Parathyroid adenoma (tissue), 2 donors: Measurements from ENCODE around the gene TNFRSF21.

Source experiments
- H2AFZ ChIP-seq: fragments of 300-600 bp; sonication (generic); one replicate; pipeline ENCODE4 v1.7.0; 2017; ENCODE audit warnings: antibody characterized with exemption, mild to moderate bottlenecking
- H3K27ac ChIP-seq: fragments of 300-600 bp; sonication (generic); one replicate; pipeline ENCODE4 v1.7.0; 2017
- H3K27me3 ChIP-seq: fragments of 300-600 bp; sonication (generic); one replicate; pipeline ENCODE4 v1.7.0; 2017; ENCODE audit warnings: low read length; ENCODE audit not compliant: control insufficient read depth, insufficient read depth
- H3K36me3 ChIP-seq: fragments of 300-600 bp; sonication (generic); one replicate; pipeline ENCODE4 v1.7.0; 2017; ENCODE audit warnings: low read length; ENCODE audit not compliant: control insufficient read depth, insufficient read depth
- H3K4me1 ChIP-seq: fragments of 300-600 bp; sonication (generic); one replicate; pipeline ENCODE4 v1.7.0; 2017; ENCODE audit warnings: control low read depth
- H3K4me2 ChIP-seq: fragments of 300-600 bp; sonication (generic); one replicate; pipeline ENCODE4 v1.7.0; 2017; ENCODE audit warnings: low read length
- H3K4me3 ChIP-seq: fragments of 300-600 bp; sonication (generic); one replicate; pipeline ENCODE4 v1.7.0; 2017; ENCODE audit warnings: low read depth, low read length
- H3K79me2 ChIP-seq: fragments of 300-600 bp; sonication (generic); one replicate; pipeline ENCODE4 v1.7.0; 2017; ENCODE audit warnings: control low read depth
- H3K9ac ChIP-seq: fragments of 300-600 bp; sonication (generic); one replicate; pipeline ENCODE4 v1.7.0; 2017; ENCODE audit warnings: mild to moderate bottlenecking
- H3K9me3 ChIP-seq: fragments of 300-600 bp; sonication (generic); one replicate; pipeline ENCODE4 v1.7.0; 2017; ENCODE audit warnings: low read length; ENCODE audit not compliant: control insufficient read depth
- TF ChIP-seq, protein P1 (sequence below): fragments of 300-600 bp; sonication (generic); IDR thresholded peaks from one replicate; pipeline ENCODE4 v1.7.0; 2017; ENCODE audit warnings: antibody characterized with exemption, mild to moderate bottlenecking
- donor health status: primary hyperparathyroidism.

Gene TNFRSF21, protein sequence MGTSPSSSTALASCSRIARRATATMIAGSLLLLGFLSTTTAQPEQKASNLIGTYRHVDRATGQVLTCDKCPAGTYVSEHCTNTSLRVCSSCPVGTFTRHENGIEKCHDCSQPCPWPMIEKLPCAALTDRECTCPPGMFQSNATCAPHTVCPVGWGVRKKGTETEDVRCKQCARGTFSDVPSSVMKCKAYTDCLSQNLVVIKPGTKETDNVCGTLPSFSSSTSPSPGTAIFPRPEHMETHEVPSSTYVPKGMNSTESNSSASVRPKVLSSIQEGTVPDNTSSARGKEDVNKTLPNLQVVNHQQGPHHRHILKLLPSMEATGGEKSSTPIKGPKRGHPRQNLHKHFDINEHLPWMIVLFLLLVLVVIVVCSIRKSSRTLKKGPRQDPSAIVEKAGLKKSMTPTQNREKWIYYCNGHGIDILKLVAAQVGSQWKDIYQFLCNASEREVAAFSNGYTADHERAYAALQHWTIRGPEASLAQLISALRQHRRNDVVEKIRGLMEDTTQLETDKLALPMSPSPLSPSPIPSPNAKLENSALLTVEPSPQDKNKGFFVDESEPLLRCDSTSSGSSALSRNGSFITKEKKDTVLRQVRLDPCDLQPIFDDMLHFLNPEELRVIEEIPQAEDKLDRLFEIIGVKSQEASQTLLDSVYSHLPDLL

DNA sequence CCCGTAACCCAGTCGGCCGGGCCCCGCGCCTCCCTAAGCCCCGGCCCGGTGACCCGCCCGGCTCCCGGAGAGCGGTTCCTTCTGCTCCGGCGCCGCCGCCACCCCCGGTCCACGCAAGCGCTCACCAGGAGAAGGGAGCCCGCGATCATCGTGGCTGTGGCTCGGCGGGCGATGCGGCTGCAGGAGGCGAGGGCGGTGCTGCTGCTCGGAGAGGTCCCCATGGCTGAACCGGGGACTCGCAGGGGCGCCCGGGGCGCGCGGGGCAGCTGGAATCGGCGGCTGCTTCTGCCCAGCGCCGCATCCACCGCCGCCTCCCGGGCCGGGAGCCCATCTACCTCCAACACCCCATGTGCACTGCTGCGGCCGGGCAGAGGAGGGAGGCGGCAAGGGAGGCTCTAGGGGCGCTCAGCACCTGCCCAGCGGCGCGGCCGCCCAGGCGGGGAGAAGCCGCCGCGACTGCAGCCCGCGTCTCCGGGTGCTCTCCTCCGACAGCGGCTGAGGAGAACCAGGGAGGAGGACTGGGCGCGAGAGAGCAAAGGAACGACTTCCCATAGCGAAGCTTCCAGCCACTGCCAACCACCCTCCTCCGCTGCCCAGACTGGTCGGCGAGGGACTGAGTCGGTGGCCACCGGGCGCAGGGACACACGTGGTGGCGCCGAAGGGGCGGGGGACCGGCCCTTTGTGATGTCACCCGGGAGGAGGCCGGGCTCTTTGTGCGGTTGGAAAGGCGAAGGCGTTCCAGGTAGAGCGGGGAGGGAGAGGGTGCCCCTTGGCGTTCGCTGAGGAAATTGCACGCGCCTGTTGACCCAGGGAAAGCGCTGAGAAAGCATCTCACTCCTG lies at the start of gene TNFRSF21:
TNFRSF21 (minus strand) TSS at position 615 of the 840 bp plus-strand sequence; CDS start at position 221, 394 bp downstream.
- H3K4me2 ChIP-seq = peak within 1 kb of the TSS; percentile 68
- peak within 1 kb of the TSS; percentile 67 for H3K27ac ChIP-seq
- TF ChIP-seq, protein P1, sequence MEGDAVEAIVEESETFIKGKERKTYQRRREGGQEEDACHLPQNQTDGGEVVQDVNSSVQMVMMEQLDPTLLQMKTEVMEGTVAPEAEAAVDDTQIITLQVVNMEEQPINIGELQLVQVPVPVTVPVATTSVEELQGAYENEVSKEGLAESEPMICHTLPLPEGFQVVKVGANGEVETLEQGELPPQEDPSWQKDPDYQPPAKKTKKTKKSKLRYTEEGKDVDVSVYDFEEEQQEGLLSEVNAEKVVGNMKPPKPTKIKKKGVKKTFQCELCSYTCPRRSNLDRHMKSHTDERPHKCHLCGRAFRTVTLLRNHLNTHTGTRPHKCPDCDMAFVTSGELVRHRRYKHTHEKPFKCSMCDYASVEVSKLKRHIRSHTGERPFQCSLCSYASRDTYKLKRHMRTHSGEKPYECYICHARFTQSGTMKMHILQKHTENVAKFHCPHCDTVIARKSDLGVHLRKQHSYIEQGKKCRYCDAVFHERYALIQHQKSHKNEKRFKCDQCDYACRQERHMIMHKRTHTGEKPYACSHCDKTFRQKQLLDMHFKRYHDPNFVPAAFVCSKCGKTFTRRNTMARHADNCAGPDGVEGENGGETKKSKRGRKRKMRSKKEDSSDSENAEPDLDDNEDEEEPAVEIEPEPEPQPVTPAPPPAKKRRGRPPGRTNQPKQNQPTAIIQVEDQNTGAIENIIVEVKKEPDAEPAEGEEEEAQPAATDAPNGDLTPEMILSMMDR = peak; percentile 95
- H3K27me3 ChIP-seq = no peaks in the 10 kb centered on the region
- no peak within 1 kb of the TSS for H3K9ac ChIP-seq
- H3K4me3 ChIP-seq = peak within 1 kb of the TSS; percentile 66
- peaks cover 5% of the 10 kb centered on the region for H3K79me2 ChIP-seq
- peaks cover 4% of the 10 kb centered on the region for H3K4me1 ChIP-seq
- no peaks in the 10 kb centered on the region for H3K36me3 ChIP-seq
- H2AFZ ChIP-seq = peak within 1 kb of the TSS; percentile 81
- H3K9me3 ChIP-seq = no peaks in the 10 kb centered on the region

DNA sequence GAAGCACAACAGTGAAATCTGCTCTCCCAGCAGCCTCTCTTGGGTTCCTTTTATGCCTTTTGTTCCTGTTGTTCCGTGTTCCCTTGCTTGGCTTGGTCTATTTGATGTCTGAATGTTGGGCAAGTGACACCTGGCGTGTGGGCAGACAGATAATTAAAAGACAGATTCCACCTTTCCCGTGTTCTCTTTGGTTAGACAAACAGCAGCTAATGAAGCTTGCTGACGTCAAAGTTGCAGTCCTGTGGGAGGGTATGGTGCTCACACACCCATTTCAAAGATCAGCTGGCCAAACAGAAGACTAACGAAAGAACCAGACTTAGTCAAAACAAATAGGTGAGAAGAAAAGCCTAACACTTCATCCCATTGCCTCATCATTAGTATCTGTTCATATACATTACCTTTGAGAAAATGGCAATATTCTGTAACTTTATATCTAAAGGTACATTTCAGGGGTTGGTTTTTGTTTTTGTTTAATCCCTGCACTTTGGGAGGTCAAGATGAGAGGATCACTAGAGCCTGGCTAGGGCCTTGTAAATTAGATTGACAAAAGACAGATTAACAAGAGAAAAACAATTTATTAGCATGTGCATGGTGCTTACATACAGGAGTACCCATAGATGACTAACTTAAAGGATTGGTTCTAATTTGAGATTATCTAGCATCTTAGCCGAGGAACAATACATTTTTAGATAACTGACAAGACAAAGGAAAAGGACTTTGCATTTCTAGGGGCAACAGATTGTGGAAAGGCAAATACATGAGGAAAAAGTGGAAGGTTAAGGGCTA lies 48.9 kb upstream of the TNFRSF21 start:
- Histone ChIP-seq H3K27me3 (no peaks in the 10 kb centered on the region), H2AFZ (no peak overlapping the region), H3K36me3 (no peaks in the 10 kb centered on the region), H3K4me1 (no peaks in the 10 kb centered on the region), H3K79me2 (no peaks in the 10 kb centered on the region), H3K27ac (no peak overlapping the region), H3K9ac (no peak overlapping the region), H3K4me3 (no peak overlapping the region), H3K4me2 (no peak overlapping the region), H3K9me3 (no peaks in the 10 kb centered on the region)
- TF ChIP-seq, protein P1 = no peak

DNA sequence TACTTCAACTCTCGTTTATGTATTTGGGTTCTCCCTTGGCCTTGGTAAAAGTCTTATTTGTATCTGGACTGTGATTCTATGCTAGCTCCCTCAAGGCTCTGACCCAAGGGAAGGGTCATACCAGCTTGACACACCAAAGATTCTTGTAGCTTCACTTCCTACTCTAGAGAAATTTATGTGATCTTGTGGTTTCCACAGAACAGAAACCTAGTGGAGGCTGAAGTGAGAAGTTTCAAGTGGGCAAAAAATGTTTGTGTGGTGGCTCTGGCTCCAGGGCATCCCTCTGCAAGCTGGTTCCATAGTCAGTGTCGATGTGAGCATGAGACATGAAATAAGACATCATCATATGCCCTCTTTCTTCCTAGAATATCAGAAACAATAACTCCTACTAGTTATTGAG lies 48.1 kb upstream of the TNFRSF21 start:
- Histone ChIP-seq H2AFZ (no peak overlapping the region), H3K27me3 (no peaks in the 10 kb centered on the region), H3K27ac (no peak overlapping the region), H3K4me2 (no peak overlapping the region), H3K36me3 (no peaks in the 10 kb centered on the region), H3K4me1 (no peaks in the 10 kb centered on the region), H3K4me3 (no peak overlapping the region), H3K9ac (no peak overlapping the region), H3K79me2 (no peaks in the 10 kb centered on the region), H3K9me3 (no peaks in the 10 kb centered on the region)
- TF ChIP-seq, protein P1 = no peak

DNA sequence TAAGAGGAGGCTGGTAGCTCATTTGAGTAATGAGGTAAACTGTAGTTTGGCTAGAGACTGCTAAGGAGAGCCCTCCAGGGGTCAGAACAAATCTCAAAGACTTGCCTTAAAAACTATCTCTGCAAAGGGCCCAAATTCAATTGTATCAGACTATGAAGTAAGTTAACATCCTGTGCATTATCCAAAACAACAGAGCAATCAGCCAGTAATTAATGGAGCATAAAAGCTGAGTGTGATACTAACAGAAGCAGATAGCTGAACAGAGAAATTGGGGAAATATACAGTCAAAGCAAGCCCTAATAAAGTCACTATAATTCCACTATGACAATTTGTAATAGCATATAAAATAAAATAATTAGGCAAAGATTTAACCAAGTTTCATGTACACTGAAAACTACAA lies 45.8 kb upstream of the TNFRSF21 start:
- Histone ChIP-seq H3K4me1 (no peaks in the 10 kb centered on the region), H2AFZ (no peak overlapping the region), H3K27ac (no peak overlapping the region), H3K4me2 (no peak overlapping the region), H3K9ac (no peak overlapping the region), H3K36me3 (no peaks in the 10 kb centered on the region), H3K4me3 (no peak overlapping the region), H3K9me3 (no peaks in the 10 kb centered on the region), H3K27me3 (no peaks in the 10 kb centered on the region), H3K79me2 (no peaks in the 10 kb centered on the region)
- TF ChIP-seq, protein P1 = no peak
